Esophagus muscularis mucosa (tissue), 4 donors: ENCODE results near the gene EMC8.

Source experiments
- CTCF ChIP-seq, 3 experiments: fragments of 200-600 bp in 2 of 3; fragments of 450-650 bp in 1 of 3; sonication (generic) in 2 of 3; IDR thresholded peaks; one replicate each; pipeline ENCODE4 v1.5.1; 2017 to 2019; ENCODE audit warnings: antibody characterized with exemption in 3 of 3, mild to moderate bottlenecking in 2 of 3, moderate library complexity in 1 of 3
- EP300 ChIP-seq: sonication (generic); formaldehyde crosslinking; IDR thresholded peaks from one replicate; pipeline ENCODE4 v1.6.1; 2017; ENCODE audit warnings: antibody characterized with exemption
- POLR2A ChIP-seq: fragments of 450-650 bp; IDR thresholded peaks from one replicate; pipeline ENCODE4 v1.6.1; 2017; ENCODE audit warnings: antibody characterized with exemption, moderate library complexity, mild to moderate bottlenecking, low read depth
- POLR2AphosphoS5 ChIP-seq, 2 donors: sonication (generic); formaldehyde crosslinking; IDR thresholded peaks; one replicate each; pipeline ENCODE4 v1.6.1; 2017; ENCODE audit warnings: antibody characterized with exemption in 2 of 2

- TF ChIP-seq CTCF (IDR thresholded peaks at IDR 0.05) (no peak), EP300 (no peak), POLR2AphosphoS5 (IDR thresholded peaks at IDR 0.05) (no peak), POLR2A (no peak)
Measured at GRCh38 chr16:85806539-85806938, 7.2 kb upstream of the EMC8 start.
